Measurements from ENCODE around the gene LRRN4CL.

Gene LRRN4CL

GRCh38 chr11:62645946-62646824 lies 43.1 kb downstream of the LRRN4CL start, which contains the start of gene GANAB:
Gene GANAB, minus strand, starts transcription at chr11:62646613. Its CDS starts 14 bp downstream, at chr11:62646599.
- DNase-seq = peak; percentile 99

- no peak for DNase-seq
These were observed 43.7 kb downstream of the LRRN4CL start for GRCh38 chr11:62645671-62645945.

GRCh38 chr11:62644220-62644619 lies 45.1 kb downstream of the LRRN4CL start:
- no peak for DNase-seq

Measured in NCI-H1105 (cell line).